HTERT RPE-1 (cell line): ENCODE results near the gene UBE2J2.

ENCODE experiments used
- in situ Hi-C: fragments of 300-500 bp; cut with MboI; formaldehyde crosslinking; loops from 4 replicates; pipeline ENCODE4 v1.14.3; 2020; ENCODE audit warnings: low sequenced_read_pairs

Gene UBE2J2

GRCh38 chr1:1309251-1310108 lies 35.8 kb upstream of the UBE2J2 start:
- in situ Hi-C loops = no loop called here

DNA sequence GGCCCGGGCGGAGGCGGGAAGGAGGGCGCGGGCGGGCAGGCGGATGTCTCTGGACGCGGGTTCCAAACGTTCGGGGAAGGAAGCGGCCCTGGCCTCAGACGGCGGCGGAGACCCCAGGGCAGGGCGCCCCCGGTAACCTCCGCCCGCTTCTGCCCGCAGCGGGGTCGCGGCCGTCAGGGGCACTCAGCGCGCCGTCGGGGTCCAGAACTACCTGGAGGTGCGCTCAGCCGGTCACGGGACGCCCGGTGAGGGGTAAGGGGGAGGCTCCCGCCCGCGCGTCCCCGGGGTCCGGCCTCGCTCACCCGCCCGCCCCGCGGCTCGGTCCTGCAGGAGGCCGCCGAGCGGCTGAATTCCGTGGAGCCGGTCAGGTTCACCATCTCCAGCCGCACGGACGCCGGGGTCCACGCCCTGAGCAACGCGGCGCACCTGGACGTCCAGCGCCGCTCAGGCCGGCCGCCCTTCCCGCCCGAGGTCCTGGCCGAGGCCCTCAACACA lies 35.1 kb upstream of the UBE2J2 start:
- in situ Hi-C loops = no loop called here

GRCh38 chr1:1307923-1308755 lies 34.5 kb upstream of the UBE2J2 start, which contains the start of the genes ACAP3 and PUSL1:
Gene ACAP3 (minus strand): TSS chr1:1307930. CDS start chr1:1307815, 115 bp downstream.
Gene PUSL1 (plus strand): TSS chr1:1308597. CDS start chr1:1308644, 47 bp downstream.
- in situ Hi-C loops = no loop called here

DNA sequence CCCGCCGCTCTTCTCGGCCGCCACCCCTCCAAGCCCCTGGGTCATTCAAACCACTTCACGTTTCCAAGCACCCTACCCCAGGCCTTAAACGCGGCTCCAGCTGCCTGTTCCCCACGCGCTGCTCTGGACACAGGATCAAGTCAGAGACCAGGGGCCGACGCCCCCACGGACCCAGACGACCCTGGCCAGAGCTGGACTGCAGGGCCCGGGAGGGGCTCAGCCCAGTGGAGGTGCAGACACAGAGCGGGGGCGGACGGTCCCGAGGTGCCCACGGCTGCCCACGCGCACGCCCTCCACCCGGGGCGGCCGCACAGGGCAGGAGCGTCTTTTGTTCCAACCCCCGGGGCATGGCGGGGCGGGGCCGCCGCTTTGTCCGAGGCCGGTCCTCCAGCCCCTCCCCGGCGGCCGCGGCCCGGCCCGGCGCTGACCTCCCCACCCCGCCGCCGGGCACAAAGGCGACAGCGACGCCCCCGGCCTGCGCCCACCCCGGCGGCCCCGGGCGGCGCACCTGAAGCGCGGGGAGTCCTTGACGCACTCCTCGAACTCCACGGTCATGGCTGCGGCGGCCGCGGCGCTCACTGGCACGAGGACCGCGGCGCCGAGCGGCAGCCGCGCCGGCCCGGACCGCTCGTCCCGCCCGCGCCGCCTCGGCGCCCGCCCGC lies 33.7 kb upstream of the UBE2J2 start:
- in situ Hi-C loops = no loop called here

DNA sequence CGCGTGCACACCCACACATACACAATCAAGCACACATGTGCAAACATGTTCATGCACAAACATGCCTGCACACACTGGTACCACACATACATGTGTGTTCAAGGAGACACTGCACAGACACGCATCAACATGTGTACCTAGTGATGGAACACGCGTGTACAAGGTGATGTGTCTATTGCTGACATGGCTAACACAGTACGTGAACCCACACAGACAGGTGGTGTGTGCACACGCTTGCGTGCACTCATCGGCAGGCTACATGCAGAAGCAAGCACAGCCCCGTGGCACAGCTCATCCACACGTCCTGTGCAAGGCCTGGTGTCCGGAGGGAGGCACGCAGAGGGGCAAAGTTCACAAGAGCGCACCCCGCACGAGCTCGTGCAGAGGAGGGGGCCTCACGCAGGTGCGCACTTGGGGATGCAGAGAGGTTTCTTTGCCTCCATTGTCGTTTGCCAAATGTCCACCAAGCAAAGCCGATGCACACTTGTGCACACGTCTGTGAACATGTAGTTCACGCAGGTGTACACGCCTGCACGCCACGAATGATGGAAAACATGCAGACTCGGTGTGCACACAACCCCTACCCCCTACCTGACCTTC lies 33.1 kb upstream of the UBE2J2 start:
- in situ Hi-C loops = no loop called here

DNA sequence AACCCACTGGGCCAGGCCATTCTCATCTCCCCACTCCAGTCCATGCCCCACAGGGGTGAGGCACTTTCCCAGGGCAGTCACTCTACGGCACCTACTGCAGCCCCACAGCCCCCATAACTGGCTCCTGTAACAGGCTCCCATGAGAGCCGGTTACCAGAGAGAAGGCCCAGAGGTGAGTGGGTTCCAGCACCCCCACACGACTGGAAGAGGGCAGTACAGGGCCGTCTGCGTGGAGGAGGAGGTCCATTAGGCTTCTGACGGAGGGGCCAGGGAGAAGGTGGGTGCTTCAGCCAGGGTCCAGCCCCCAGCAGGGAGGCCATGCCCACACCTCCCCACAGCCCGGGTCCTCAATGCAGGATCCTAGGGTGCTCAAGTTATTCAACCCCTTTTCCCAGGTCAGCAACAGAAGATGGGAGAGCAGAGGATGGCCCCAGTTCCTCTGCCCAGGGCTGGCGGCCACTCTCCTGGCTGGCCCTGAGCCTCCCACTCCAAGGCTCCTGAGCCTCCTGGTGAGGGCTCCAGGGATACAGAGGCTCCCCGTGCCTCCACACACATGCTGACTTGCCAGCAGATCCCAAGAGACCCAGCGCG lies 32.5 kb upstream of the UBE2J2 start:
- in situ Hi-C loops = no loop called here

- in situ Hi-C loops = no loop called here
These were observed 31.8 kb upstream of the UBE2J2 start for GRCh38 chr1:1305300-1306069.

DNA sequence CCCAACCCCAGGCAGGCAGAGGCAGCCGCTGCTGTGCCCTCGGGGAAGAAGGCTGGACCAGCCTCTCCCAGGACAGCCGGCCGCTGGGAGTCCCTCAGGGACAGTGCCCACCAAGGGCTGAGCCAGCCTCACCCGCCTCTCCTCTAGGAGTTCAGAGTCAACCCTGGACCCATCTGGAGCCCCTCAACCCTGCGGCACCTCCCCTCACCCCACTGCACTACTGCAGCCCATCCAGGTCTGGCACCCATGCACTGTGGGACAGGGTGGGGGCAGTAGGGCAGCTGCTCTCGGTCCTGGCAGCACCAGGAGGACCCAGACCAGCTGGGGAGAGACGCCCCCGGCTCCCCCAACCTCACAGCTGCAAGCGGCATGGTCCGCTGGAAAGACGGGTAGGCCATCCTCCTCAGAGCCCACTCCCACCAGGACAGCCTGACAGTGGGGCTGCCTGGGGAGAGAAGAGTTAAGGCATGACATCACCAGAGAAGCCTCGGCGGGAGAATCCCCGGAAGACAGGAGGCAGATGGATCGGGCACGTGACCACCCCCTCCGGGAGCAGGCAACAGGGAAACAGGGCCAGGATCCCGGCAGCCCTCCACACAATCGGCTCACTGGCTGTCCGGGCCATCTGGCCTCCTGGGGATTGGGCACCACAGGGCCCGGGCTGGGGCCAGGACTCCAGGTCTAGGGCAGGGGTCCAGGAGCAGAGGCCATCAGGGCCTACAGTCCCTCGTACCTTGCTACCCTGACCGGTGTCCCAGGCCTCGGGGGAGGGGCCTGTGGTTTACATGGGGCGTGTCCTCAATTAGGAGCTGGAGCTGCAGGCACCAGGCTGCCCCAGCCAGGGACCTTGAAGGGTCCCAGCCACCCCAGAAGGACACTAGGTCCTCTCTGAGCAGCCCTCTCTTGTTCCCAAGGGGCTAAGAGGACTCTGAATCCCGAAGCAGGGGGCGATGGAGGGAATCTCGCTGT lies 31.0 kb upstream of the UBE2J2 start:
- in situ Hi-C loops = no loop called here

GRCh38 chr1:1303736-1304135 lies 30.1 kb upstream of the UBE2J2 start:
- in situ Hi-C loops = no loop called here

- in situ Hi-C loops = no loop called here
These were observed 29.4 kb upstream of the UBE2J2 start for GRCh38 chr1:1302951-1303509.

DNA sequence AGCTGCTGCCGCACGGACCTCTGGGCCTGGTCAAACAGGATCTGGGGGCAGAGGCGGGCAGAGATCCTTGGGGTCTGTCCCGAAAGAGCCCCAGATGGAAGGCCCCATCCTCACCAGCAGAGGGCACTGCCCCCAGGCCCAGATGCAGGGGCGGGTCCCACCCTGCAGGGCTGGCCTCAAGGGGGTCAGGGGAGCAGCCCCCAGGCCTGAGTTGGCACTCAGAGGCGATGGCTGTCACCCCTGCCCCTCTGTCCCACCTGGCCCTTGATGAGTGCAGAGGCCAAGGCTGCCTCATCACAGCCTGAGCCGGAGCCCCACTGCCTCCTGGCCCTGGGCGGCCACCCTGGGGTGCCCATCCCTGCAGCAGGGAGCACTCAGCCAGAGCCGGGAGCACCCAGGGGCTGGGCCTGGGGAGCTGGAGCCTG lies 28.4 kb upstream of the UBE2J2 start:
- in situ Hi-C loops = no loop called here

- in situ Hi-C loops = no loop called here
These were observed 26.7 kb upstream of the UBE2J2 start for GRCh38 chr1:1300352-1300739.

GRCh38 chr1:1299686-1300351 lies 26.2 kb upstream of the UBE2J2 start:
- in situ Hi-C loops = no loop called here

- in situ Hi-C loops = no loop called here
These were observed 25.4 kb upstream of the UBE2J2 start for GRCh38 chr1:1298861-1299685.

DNA sequence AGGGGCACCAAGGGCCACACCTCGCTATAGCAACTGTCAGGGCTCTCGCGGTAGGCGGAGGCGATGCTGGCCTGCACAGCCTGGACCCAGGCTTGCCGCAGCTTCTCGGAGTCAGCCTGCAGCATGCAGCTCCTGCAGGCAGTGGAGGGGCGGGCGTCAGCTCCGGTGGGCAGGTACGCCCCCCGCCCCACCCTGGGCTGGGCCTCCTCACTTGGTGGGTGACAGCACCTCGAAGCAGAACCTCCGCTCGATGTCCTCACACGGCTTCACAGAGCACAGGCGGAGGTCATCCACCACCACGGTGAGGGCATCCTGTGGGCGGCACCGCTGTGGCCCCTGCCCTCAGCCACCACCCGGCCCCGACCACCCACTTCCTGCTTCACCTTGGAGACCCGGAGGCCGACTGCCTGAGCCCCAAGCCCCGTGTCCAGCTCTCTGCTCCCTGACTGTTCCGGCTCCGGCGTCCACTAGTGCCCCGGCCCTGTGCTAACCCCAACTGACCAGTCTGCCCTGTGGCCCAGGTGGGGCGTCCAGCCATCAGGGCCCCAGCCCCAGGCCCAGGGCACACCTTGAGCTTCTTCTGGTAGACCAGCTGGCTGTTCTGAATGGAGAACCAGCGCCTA lies 24.3 kb upstream of the UBE2J2 start:
- in situ Hi-C loops = no loop called here
